HG02840 (cell line): ENCODE measurements around the gene SECISBP2.
"Not testable (repeated sequence)": the region's sequence is repeated elsewhere in the genome, so short reads cannot be mapped to it uniquely, and the experiment has no call there.

Source experiments
- ATAC-seq: cut with Tn5 transposase; IDR thresholded peaks from one replicate; pipeline ENCODE4 v1.9.1; 2021; ENCODE audit warnings: mild to moderate bottlenecking, moderate library complexity, moderate number of reproducible peaks; ENCODE audit not compliant: unreplicated experiment, low FRiP score

The SECISBP2 gene

GRCh38 chr9:89363921-89364665, 45.8 kb downstream of the SECISBP2 start:
- ATAC-seq, result no peak

GRCh38 chr9:89364666-89365531, 46.6 kb downstream of the SECISBP2 start:
- no peak for ATAC-seq

DNA sequence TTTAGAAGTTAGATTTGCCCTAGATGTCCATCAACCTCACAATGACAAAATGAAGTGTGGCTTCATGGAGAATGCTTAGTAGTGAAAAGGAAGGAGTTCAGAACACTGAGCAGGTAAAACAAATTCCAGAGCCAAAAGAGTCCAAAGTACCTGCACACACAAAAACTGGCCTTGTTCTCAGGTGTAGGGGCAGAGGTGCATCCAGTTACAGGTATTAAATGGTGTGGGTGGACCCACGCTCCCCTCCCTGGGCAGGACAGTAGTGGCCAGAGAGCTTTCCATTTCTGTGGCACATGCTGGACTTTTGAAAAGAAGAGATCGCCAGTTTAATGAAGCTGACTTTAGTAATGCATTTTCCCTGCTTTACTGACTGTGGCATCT, 47.2 kb downstream of the SECISBP2 start:
- ATAC-seq, result no peak

DNA sequence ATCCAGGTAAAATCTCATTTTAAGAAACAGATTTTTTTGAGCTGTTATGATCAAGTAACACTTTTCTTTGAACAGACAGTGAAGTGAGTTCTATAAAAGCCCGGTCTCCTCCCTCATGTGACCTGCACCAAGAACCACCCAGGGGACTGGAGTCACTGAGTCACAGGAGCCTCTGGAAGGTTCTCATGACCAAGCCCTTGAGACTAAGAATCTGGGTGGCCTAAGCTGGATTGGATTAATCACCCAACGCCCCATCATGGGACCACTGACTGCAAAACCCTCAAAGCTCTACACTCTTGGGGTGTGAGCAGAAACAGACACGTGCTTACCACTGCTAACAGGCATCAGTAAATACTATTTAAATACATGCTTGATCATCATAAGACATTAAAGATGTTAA, 48.4 kb downstream of the SECISBP2 start:
- ATAC-seq, result no peak

DNA sequence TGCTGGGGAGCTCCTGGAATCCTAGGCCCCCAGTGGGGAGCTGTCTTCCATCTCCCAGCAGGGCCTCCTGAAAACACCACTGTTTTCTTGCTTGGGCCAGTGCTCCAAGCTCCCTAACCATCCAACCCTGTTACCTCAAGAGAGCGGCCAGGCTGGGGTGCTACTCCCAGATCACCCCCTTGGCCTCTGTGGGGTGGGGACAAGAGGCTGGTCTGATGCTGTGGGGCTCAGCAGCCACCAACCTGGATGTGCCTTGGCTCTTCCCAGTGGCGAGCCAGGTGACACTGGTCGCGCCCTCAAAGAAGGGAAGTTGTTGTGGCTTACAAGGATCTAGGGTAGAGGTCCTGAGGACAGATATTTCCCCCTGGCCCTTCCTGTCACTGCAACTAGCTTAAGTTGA, 49.0 kb downstream of the SECISBP2 start:
- no peak for ATAC-seq

DNA sequence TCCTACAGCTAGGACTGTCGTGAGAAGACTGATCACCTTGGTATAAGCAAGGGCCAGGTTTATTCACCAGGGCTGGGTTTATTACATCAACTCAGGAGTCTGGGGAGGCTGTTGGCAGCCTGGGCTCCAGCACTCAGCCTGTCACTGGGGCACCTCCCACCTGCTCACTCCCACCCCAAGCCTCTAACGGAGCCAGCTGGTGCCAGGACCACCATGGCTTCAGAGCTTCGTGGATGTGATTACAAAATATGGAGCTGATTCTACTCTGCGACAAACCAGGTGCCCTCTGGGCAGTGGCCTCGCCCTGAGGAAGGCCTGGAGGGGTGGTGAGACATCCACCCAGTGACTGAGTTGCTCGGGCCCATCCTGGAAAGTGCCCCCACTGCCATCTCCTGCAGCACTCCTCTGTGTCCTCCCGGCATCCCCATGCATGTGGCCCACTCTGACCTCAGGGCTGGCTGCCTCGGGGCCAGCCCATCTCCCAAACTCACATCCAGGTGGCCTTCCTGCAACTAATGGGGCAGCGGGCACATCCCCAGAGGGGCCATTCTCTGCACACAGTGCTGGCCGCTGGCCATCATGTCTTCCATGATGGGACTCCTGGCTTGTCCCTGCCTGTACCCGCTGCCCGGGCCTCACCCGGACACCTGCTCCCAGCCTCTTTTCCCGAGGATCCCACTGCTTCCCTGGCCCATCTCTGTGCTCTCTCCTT, 49.6 kb downstream of the SECISBP2 start:
- ATAC-seq, result no peak

GRCh38 chr9:89368550-89368949, 50.2 kb downstream of the SECISBP2 start:
- no peak for ATAC-seq

DNA sequence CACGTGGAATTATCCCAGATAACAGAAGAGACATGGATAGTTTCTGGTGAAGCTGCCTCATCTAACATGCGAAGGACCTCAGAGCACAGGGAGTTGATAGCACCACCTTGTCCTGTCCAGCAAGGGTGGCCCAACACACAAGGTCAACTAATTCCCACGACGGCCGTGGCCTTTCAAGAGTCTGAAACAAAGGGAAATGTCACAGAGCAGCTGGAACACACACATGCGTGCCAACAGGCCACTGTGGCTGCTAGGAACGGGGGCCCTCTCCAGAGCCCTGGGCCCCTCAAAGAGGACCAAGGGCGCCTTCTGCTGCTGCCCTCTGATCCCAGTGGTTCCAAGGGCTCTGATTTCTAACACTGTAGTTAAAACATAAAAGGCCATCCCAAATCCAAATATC, 50.7 kb downstream of the SECISBP2 start:
- ATAC-seq, result no peak

GRCh38 chr9:89370593-89370992, 52.3 kb downstream of the SECISBP2 start:
- no peak for ATAC-seq

DNA sequence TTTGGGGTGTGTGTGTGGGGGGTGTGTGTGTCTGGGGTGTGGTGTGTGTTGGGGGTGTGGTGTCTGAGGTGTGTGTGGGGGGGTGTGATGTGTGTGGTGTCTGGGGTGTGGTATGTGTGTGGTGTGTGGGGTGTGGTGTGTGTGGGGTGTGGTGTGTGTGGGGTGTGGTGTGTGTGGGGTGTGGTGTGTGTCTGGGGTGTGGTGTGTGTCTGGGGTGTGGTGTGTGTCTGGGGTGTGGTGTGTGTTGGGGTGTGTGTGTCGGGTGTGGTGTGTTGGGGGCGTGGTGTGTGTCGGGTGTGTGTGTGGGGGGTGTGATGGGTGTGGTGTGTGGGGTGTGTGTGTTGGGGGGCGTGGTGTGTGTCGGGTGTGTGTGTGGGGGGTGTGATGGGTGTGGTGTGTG, 53.5 kb downstream of the SECISBP2 start:
- ATAC-seq, result not testable (repeated sequence)

- no peak for ATAC-seq
Observed at GRCh38 chr9:89372230-89372816, 54.0 kb downstream of the SECISBP2 start.

- ATAC-seq, result no peak
Observed at GRCh38 chr9:89372979-89373378, 54.7 kb downstream of the SECISBP2 start.

DNA sequence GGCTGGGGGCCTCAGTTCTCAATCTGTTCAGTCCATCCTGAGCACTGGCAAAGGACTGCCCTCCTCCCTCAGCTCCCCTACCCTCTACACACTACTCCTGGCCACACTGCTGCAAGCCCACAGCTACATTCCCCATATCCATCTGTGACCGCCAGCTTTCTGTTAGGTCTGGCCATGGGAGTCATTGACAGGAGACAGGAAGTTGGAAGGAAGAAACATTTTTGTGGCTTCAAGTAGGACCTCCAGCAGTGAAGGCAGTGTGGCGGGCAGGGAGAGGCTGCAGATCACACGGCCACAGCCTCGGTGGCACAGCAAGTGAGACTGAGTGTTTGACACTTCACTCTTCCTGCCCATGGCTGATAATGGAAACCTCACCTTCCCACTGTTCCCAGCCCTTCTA, 55.9 kb downstream of the SECISBP2 start:
- no peak for ATAC-seq

DNA sequence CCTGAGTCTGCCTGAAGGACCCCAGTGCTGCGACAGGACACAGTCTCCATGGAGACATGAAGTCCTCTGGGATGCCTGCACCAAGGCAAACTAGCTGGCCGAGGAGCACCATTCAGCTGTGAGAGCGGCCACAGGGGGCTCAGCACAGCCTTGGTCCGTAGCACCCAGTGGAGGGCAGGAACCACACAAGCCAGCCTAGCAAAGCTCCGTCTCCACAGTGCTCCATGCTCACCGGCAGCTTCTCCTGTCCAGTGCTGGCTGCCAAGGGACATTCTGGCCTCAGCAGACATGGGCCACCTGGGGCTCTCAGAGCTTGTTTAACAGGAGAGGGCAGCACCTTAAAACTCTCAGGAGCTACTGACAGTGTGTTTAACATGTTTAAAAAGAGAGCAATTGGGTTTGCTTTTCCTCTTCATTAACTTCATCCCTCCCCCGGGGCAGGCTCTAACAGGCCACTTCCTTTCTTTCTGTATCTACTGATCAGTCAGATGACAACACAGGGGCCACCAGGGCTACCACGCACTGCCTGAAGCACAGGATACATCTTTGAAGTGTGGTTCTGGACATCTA, 57.0 kb downstream of the SECISBP2 start:
- peak; percentile 56 for ATAC-seq

DNA sequence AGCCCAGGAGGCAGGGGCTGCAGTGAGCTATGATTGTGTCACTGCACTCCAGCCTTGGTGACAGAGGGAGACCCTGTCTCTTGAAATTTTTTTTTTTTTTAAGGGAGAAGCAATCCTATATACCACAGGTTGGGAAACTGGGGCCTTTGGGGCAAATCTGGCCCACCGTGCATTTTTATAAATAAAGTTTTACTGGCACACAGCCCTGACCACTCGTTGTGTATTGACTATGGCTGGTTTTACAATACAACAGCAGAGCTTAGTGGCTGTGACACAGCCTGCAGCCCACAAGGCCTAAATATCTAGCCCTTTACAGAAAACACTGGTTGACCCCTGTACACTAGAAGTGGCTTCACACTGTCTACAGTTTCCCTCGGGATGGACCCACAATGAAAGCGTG, 58.0 kb downstream of the SECISBP2 start:
- no peak for ATAC-seq

DNA sequence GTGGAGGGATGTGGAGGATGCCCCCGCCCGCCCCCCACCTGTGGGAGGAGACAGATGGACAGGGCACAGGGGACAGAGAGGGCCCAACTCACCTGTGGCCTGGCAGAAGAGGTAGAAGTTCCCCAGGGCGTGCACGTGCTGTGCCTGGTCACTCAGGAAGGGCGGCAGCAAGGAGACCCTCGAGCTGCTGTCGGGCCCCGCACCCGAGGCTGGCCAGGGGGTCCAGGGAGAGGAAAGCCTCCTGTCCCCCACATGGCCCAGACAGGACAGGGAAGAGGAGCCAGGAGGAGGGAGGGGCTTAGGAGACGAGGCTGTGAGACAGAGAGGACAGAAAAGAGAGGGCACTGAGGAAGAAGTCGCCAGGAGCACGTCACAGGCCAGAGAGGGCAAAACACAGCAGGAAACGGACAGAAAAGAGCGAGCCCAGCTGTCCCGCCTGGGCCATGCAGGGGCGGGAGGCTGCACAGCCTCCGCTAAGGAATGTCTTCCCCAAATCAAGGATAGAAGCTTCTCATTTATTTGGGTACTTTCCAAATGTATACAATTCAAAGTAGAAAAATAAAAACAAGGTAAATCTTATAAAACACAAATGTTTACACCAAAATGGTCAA, 58.5 kb downstream of the SECISBP2 start:
- ATAC-seq, result no peak

DNA sequence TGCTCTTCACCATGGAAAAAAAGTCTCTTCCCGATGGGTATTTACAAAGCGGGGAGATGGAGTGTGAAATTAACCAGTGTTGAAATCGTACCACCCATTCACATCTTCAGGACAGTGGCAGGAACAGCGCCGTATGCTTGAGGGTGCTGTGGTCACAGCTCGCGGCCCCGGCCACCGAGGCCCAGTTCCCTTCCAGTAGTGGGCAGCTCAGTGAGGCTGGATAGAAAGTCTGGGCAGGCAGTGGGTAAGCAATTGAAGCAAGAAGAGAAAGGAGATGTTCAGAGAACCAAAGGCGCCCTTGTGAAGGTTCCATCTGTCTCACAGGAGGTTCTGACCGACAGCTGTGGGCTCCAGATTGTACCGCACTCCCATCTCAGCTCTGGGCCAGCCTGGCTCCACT, 59.1 kb downstream of the SECISBP2 start:
- no peak for ATAC-seq

DNA sequence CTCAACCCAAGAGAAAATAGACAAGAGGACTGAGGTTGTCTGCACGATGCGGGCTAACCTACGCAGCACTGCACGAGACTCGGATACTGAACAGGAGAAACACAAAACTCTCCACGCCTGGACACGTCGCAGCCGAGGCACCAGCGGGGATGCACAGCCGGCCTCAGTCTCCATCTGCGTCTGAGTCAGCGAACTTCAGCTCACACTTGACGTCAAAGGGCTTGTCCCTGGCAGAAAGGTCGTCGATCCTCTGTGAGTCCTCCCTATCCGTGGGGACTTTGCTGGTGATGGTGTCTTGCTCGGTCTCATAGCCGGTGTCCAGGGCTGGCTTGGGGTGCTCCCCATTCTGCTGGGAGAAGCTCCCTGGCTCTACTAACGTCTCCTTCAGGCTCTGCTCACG, 60.2 kb downstream of the SECISBP2 start:
- no peak for ATAC-seq

- no peak for ATAC-seq
Observed at GRCh38 chr9:89379031-89379430, 60.7 kb downstream of the SECISBP2 start.

DNA sequence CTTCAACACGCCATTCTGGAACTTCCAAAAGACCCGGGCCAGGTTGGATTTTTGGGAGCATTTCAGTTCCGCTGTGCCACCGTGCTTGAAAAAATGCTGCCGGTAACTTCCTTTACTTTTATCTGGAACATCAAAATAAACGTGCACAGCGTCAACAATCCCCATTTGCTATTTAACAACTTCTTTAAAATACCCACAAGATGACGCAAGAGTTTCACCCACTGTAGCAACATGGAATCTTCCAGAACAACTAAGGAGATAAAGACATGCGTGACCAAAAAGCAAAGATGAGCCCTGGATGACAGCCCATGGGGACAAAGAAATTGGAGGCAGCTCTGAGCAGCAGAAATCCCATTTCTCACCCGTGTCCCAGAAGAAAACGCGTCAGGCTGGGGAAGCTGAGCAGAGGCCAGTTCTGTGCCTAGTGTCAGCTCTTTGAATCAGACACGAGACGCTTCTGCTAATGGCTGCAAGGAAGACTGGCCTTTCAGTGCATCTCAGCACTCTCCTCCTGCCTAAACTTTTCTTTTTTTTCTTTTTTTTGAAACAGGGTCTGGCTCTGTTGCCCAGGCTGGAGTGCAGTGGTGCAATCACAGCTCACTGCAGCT, 61.3 kb downstream of the SECISBP2 start:
- no peak for ATAC-seq
